ENCODE measurements around the gene RBMS1. TPM values are rescaled to one million over a fixed set of nuclear protein-coding genes. Genes with fewer than 3 reads are reported as not detected.
A peak's percentile ranks its signal among the peaks of the same experiment; 100 is the strongest.

The RBMS1 gene
- total RNA-seq, 1 donor from 2014 or later = 116 TPM

DNA sequence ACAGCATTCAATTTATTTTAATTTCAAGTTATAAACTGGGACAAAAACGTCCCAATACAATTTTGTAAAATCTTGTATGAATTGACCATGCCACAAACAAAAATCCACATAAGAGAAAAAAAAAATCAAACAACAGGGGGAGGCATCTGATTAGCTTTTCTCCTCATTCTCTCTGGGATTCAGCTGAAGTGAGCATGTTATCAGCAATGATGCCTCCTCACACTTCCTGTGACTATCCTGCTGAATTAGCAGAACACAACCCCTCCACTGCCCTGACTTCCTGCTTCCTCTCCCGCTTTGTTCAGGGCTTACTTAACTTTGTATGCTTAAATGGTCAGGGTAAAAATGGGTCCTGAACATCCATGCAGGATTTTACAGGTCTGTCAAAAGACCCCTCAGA is 161.3 kb downstream of the RBMS1 start:
- DNase-seq (ENCODE audit: low read depth) = peak; percentile 38

- DNase-seq (ENCODE audit: low read depth) = no peak
These were observed 162.2 kb downstream of the RBMS1 start for GRCh38 chr2:160331258-160332025.

DNA sequence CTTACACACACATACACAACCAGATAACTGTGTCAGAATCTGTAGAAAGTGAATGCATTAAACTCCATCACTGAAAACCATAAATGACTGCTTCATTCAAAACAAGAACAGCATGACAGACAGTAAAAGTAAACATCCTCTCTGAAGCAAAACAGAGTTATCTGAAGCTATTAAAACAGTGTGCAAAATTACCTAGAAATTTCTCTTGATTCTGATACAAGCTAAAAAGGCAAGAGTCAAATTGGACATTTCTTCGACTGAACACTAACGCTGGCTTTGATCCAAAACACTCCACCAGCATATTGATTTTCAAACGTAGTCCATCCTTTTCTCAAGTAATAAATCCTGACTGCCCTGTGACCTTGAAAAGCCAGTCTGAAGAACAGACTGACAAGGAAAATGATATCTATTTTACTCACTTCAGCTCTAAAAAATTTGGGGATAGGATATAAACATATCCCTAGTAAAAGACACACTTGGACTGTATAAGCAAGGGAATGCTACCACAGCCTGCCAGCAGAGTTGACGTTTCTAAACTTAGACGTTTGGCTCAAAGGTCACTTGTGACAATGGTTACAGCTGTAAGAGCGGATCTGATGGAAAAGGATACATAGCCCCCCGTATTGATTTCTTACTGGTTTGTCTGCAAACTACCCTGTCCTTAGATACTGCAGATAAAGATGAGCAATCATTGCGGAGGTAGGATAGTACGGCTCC is 164.6 kb downstream of the RBMS1 start:
- no peak for DNase-seq (ENCODE audit: low read depth)

GRCh38 chr2:160326786-160327185 is 166.8 kb downstream of the RBMS1 start:
- no peak for DNase-seq (ENCODE audit: low read depth)

GRCh38 chr2:160325418-160325817 is 168.2 kb downstream of the RBMS1 start:
- DNase-seq (ENCODE audit: low read depth) = no peak

DNA sequence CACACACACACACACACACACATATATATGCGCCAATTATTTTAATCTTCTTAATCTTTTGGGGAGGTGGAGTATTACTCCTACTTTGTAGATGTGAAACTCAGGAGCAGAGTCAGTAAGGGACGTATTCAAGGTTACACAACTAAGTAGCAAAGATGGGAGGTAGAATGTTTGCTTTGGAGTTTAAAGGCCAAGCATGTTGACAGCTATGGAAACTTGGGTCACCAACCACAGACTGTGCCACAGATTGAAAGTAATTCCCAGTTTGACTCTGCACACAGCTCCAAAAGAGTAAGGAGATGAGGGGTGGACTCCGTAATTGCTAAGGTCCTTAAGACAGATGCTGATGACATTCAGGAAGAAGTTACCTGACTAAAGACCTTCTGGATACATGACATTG is 168.7 kb downstream of the RBMS1 start:
- DNase-seq (ENCODE audit: low read depth) = peak; percentile 44

- DNase-seq (ENCODE audit: low read depth) = peak; percentile 47
These were observed 169.3 kb downstream of the RBMS1 start for GRCh38 chr2:160324161-160324800.

DNA sequence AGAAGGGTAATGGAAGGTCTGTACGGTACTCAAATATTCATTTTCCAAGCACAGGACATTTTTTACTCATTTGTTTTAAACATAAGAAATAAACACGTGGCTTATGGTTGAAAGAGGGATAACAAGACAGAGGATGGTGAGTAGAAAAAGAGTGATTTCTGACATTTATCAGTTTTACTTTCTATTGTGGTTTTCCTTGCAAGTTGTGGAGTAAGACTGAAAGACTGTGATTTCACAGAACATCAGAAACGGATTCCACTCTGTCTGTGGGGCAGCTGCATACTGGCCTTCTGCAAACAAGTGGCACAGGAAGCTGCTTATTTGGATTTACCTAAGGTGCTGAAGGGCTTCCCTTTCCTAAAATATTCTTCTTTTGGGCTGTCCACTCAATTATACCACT is 171.3 kb downstream of the RBMS1 start:
- no peak for DNase-seq (ENCODE audit: low read depth)

DNA sequence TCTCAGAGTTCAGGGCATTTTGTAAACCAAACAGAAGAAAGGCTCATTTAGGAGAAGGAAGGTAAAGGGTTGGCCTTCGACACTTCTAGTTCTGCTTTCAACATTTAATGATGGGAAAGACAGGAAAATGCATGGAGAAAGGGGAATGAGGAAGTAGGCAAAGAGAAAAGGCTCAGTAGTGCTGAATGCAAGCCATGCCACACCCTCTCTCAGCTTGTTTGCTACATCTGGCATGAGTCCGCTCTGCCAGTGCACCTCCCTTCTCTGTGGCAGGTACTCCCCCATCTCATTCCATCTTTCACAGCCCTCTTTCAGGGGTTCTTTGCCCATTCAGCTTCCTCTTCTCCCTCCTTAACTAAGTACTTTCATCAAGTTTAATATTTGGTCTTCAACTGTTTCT is 172.6 kb downstream of the RBMS1 start:
- DNase-seq (ENCODE audit: low read depth) = peak; percentile 38

DNA sequence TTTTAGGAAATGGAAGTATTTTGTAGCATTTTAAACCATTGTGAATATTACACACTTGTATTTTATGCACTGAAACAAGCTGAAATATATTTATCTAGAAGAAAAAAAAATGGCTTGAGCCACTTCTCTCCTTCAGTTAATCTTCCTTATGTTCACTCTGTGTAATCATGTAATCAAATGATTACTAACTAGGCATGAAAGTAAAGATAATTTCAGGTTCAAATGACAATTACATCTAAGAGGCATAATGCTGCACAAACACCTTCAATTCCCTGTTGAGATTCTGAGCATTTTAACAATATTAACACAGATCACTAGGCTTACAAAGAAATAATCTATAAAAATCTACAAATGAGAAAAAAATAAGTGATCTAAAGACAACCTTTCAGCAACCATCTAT is 173.9 kb downstream of the RBMS1 start:
- no peak for DNase-seq (ENCODE audit: low read depth)

DNA sequence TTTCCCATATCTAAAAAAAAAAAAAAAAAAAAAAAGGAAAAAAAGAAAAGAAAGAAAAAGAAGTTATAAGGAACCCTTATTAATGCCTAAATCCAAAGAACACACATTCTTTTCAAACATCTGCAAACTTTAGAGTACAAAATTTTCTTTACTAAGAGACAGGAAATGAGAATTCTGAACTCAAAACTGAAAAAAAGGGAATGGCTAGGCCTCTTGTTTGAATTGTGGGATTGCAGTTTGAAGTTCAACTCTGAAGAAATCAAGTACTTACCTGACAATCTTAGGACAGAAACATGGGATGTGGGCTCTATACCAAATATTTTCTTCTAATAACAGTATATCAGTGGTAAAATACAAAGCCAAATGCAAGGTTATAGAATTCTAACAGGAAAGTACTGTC is 175.4 kb downstream of the RBMS1 start:
- no peak for DNase-seq (ENCODE audit: low read depth)

GRCh38 chr2:160317181-160318099 is 176.2 kb downstream of the RBMS1 start:
- no peak for DNase-seq (ENCODE audit: low read depth)

DNA sequence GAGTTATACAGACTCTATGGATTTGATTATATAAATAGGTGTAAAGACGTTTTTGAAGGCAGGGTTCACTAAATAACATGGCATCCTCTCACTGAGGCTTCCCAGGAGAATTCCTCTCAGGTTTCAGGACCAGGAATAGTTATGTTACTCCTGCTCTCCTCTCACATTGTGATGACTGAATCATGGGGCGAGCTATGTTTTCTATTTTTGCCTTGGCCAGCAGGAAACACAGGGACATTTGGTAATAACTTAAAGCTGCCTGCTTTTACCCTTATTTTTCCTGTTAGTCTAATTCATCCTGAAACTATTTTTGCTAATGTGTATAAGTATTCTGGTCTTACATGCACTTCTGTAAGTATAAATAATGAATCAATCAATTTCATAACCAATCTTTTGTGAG is 178.3 kb downstream of the RBMS1 start:
- no peak for DNase-seq (ENCODE audit: low read depth)

DNA sequence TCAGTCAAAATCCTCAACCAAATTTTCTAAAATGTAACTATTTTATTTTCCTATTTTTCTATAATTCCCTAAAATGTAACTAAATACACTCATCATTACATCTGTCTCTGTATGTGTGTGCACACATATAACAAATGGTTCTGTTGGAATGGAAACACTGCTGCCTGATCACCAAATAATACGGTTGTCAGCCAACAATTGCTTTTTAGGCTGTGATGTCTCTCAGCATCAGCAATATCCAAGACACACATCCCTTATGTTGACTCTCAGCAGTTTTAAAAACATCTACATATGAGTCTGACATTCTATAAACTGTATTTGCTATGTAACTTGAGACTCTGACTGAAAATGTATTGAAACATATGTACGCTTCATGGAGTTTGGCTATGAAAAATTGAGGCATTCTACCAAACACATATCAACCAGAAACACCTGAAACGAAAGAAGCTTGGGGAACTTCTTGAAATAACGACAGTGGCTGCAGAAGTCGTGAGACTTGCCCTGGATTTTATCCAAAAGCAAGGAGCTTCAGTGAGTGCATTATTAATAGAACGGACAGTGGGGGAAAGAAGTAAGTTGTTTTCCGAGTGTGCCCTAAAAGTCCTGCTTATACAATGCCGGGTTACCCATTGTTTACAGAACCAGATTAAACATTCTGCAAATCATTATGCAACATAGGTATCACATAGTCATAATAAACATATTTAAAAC is 183.3 kb downstream of the RBMS1 start:
- DNase-seq (ENCODE audit: low read depth) = no peak

- peak; percentile 49 for DNase-seq (ENCODE audit: low read depth)
These were observed 184.0 kb downstream of the RBMS1 start for GRCh38 chr2:160309585-160309984.

- DNase-seq (ENCODE audit: low read depth) = peak; percentile 83
These were observed 184.7 kb downstream of the RBMS1 start for GRCh38 chr2:160308915-160309314.

GRCh38 chr2:160308476-160308875 is 185.1 kb downstream of the RBMS1 start:
- no peak for DNase-seq (ENCODE audit: low read depth)

- DNase-seq (ENCODE audit: low read depth) = no peak
These were observed 186.6 kb downstream of the RBMS1 start for GRCh38 chr2:160306985-160307384.

DNA sequence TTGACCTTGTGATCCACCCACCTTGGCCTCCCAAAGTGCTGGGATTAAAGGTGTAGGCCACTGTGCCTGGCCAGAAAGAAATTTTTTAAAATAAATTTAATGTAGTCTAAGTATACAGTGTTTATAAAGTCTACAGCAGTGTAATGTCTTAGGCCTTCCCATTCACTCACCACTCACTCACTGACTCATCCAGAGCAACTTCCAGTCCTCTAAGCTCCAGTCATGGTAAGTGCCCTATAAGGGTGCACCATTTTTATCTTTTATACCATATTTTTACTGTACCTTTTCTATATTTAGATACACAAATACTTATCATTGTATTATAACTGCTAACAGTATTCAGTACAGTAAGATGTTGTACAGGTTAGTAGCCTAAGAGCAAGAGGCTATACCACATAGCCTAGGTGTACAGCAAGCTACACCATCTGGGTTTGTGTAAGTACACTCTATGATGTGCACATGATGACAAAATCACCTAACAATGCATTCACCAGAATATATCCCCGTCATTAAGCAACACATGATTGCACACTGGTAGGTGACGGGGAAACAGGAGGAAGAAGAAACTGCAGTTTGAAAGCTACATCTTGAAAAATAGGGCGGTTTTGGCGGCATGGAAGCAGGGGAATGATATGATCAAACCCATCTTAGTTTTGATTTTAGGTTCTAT is 188.4 kb downstream of the RBMS1 start:
- peak; percentile 64 for DNase-seq (ENCODE audit: low read depth)

DNA sequence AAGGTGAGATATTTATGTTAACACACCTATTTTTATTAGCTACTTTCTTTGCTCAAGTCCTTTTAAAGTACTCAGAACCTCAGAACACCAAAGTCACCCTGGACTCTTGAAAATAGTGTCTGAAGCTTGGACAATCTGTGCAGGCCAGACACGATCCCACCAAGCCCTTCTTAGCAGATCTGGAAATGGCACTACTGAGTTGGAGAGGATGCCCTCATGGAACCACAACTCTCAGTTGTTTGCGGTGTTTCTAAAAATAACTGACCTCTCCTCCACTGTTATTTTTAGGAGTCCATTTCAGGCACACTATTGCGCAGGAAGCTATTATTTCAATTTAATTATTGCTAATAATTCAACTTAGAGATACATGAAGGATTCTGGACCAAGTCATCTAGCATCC is 190.1 kb downstream of the RBMS1 start:
- DNase-seq (ENCODE audit: low read depth) = no peak

DNA sequence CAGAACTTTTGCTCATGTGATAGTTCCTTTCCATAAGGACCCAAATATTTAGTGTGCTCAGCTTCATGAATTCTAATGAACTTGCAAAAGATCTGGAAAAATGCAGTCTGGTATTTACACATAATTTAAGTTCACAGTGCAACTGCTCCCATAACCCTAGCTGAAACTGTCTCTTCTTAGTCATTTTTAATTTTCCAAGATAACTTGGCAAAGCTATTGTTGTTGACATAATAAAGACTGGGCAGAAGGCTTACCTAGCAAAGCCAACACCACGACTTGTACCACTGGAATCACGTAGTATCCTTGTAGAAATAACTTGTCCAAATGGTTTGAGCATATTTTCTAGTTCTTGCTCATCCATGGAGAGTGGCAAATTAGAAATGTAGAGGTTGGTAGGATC is 190.5 kb downstream of the RBMS1 start:
- no peak for DNase-seq (ENCODE audit: low read depth)

Measured in renal cortical epithelial cell (primary cell).